Measurements from ENCODE around the gene PSMF1.

GRCh38 chr20:1083431-1084080 lies 34.8 kb upstream of the PSMF1 start:
- TF ChIP-seq CTCF (IDR thresholded peaks at IDR 0.05; ENCODE audit: low read length), result no peak
- no peak for TF ChIP-seq EZH2 (IDR thresholded peaks at IDR 0.05; ENCODE audit: borderline replicate concordance, low read length)

Data from OCI-LY1 (cell line).